ENCODE data around the gene ZG16B.

ZG16B gene

DNA sequence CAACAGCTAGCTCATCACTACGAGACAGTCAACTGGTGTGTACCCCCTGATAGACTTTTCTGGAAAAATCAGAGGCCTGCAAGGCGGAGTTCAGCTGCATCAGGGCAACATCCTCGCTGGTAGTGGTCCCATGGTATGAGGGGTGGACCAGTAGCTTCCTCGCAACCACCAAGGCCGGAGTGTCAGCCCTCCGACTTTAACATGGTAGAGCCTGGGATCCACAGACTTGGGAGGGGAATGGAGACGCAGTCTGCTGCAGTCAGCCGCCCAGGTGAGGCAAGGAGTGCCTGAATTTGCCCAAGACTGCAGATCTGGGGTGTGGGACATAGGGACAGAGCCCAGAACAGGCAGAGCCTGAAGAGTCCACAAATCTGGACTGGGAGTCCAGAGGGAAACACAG is 13.4 kb downstream of the ZG16B start:
- no peak overlapping the region for H3K4me3 ChIP-seq (ENCODE audit: low read depth, low read length)
- TF ChIP-seq, protein P1, sequence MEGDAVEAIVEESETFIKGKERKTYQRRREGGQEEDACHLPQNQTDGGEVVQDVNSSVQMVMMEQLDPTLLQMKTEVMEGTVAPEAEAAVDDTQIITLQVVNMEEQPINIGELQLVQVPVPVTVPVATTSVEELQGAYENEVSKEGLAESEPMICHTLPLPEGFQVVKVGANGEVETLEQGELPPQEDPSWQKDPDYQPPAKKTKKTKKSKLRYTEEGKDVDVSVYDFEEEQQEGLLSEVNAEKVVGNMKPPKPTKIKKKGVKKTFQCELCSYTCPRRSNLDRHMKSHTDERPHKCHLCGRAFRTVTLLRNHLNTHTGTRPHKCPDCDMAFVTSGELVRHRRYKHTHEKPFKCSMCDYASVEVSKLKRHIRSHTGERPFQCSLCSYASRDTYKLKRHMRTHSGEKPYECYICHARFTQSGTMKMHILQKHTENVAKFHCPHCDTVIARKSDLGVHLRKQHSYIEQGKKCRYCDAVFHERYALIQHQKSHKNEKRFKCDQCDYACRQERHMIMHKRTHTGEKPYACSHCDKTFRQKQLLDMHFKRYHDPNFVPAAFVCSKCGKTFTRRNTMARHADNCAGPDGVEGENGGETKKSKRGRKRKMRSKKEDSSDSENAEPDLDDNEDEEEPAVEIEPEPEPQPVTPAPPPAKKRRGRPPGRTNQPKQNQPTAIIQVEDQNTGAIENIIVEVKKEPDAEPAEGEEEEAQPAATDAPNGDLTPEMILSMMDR (IDR thresholded peaks at IDR 0.05; ENCODE audit: control insufficient read depth, extremely low read depth, insufficient read depth) = no peak
- DNase-seq (ENCODE audit: low read depth) = no peak

GRCh38 chr16:2845116-2845515 is 15.0 kb downstream of the ZG16B start:
- no peak overlapping the region for H3K4me3 ChIP-seq (ENCODE audit: low read depth, low read length)
- no peak for DNase-seq (ENCODE audit: low read depth)
- TF ChIP-seq, protein P1 (IDR thresholded peaks at IDR 0.05; ENCODE audit: control insufficient read depth, extremely low read depth, insufficient read depth) = no peak

DNA sequence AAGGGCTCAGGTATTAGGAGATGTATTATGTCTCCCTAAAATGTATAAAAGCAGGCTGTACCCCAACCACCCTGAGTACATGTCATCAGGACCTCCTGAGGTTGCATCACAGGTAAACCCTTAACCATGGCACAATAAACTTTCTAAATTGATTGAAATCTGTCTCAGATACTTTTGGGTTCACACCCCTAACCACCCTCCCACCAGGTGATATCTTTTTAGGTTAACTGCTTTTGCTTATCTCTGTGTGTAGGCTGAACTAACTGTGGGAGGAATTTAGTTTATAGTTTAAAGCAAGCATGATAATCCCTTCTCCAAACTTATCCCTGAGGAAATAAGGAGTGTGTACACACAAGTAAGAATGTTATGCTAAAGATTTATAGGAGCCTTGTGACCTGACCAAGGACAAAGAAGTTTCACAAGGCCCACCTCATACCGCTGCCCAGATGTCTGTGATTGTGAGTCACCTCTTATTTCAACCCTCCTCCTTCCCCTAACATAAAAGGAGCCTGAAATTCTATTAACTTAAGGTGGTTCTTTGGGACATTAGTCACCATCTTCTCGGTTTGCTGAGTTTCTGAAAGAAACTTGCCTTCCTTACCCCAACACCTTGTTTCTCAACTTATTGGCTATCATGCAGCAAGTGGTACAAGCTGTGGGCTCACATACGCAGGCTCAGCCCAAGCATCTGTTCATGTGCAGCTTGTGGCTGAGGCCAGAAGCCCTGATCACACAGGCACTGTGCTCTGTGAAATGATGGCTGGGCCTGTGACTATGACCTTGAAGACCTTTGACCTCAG is 16.6 kb downstream of the ZG16B start:
- no peak for DNase-seq (ENCODE audit: low read depth)
- H3K4me3 ChIP-seq (ENCODE audit: low read depth, low read length) = no peak overlapping the region
- TF ChIP-seq, protein P1 (IDR thresholded peaks at IDR 0.05; ENCODE audit: control insufficient read depth, extremely low read depth, insufficient read depth) = no peak

DNA sequence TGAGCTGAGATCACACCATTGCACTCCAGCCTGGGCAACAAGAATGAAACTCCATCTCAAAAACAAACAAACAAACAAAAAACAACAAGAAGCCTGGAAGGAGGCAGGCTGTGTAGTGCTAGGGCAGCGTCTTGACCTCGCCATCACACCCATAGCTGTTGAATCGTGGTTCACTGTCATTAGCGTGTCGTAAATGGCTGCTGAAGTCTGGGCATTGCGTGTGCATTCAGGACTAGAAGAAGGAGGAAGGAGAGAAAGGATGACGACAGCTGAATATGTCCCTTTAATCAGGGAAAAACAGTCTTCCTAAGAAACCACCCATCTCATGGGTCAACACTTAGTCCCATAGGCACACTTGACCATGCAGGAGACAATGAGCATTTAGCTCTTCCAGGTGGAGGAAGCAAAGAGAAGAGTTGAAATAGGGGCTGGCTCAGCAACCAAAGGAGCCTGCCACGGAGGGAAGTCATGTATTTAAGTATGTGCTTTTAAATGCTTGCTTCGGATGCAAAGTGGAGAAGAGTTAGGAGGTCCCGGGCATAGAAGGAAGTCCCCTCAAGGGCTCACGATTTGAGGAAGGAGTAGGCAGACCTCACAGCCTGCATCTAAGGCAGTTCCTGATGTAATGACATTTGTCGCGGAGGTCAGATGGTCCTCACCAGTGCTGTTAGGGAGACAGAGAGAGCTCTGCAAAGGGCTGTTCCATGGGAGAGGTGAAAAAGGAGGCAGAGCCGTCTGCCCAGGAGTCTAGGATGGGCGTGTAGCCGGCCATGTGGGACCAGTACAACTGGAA is 19.0 kb downstream of the ZG16B start:
- no peak for DNase-seq (ENCODE audit: low read depth)
- TF ChIP-seq, protein P1 (IDR thresholded peaks at IDR 0.05; ENCODE audit: control insufficient read depth, extremely low read depth, insufficient read depth) = no peak
- no peak overlapping the region for H3K4me3 ChIP-seq (ENCODE audit: low read depth, low read length)

DNA sequence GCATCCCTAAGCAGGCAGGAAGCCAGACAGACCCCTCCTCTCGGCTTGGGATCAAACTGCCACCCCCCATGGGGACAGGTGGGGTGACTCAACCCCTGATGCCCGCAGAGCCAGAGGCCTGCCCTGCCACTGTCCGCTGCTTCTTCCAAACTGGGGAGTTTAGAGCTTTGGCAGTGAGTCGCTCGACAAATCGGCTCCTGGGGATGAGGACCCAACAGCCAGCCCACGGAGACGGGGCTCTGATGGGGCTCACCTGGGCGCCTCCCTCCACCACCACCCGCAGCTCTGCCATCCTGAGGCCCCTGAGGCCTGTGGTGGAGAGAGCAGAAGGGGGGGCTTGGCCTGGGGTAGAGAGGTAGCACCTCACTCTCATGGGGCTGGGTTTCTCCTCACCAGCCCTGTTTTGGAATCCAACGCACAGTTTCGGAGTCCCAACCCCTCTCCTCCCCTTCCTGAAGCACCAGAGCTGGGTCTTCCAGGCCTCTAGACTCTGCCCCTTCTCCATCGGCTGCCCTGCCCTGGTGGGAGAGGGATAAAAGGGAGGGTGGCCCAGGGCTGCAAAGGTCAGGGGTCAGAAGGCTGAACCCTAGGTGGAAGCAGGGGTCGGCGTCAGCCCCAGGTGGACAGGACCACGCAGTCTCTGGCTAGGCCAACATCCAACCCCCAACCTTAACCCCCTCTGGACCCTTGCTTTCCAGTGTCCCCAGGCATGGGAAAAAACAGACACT is 22.1 kb downstream of the ZG16B start:
- TF ChIP-seq, protein P1 (IDR thresholded peaks at IDR 0.05; ENCODE audit: control insufficient read depth, extremely low read depth, insufficient read depth) = no peak
- H3K4me3 ChIP-seq (ENCODE audit: low read depth, low read length) = no peak overlapping the region
- DNase-seq (ENCODE audit: low read depth) = no peak

GRCh38 chr16:2852731-2853507 is 22.8 kb downstream of the ZG16B start:
- no peak for DNase-seq (ENCODE audit: low read depth)
- TF ChIP-seq, protein P1 (IDR thresholded peaks at IDR 0.05; ENCODE audit: control insufficient read depth, extremely low read depth, insufficient read depth) = no peak
- H3K4me3 ChIP-seq (ENCODE audit: low read depth, low read length) = no peak overlapping the region
